Measurements from ENCODE around the gene ADK.

The ADK gene

GRCh38 chr10:74706966-74707365 is 555.9 kb downstream of the ADK start:
- no peak for ATAC-seq
- H3K4me3 Mint-ChIP-seq, result no peak overlapping the region

DNA sequence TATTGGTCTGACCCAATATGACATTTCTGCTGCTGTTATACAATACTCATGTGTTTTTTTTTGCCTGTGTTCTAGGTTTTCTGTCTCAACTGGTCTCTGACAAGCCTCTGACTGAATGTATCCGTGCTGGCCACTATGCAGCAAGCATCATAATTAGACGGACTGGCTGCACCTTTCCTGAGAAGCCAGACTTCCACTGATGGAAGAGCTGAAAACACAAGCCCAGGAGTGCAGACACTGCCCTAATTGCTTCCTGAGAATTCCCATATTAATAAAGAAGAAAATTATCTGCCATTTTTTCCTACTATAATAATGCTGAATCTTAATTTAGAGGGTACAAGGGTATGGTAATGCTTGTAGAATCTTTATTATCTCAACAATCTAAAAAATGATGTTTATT is 557.2 kb downstream of the ADK start:
- ATAC-seq (no peak), DNase-seq (no peak)
- Mint-ChIP-seq H3K36me3 (ENCODE audit: low read depth) (peaks cover 17% of the 10 kb centered on the region), H3K27ac (no peak overlapping the region), H3K9me3 (no peaks in the 10 kb centered on the region), H3K4me3 (no peak overlapping the region), H3K27me3 (no peaks in the 10 kb centered on the region), H3K4me1 (no peaks in the 10 kb centered on the region)

More at GRCh38 chr10:74706966-74707365, 555.9 kb downstream of the ADK start:
- Mint-ChIP-seq H3K36me3 (ENCODE audit: low read depth) (peaks cover 19% of the 10 kb centered on the region), H3K4me1 (no peaks in the 10 kb centered on the region), H3K9me3 (no peaks in the 10 kb centered on the region), H3K27ac (no peak overlapping the region), H3K27me3 (no peaks in the 10 kb centered on the region)
- no peak for DNase-seq

GRCh38 chr10:74718208-74718607 is 567.2 kb downstream of the ADK start:
- H3K27me3 Mint-ChIP-seq, result no peaks in the 10 kb centered on the region
- no peaks in the 10 kb centered on the region for H3K4me1 Mint-ChIP-seq
- no peak overlapping the region for H3K27ac Mint-ChIP-seq
- no peak overlapping the region for H3K4me3 Mint-ChIP-seq
- H3K9me3 Mint-ChIP-seq, result peaks cover 27% of the 10 kb centered on the region
- ATAC-seq, result no peak
- no peak for DNase-seq
- peaks cover 23% of the 10 kb centered on the region for H3K36me3 Mint-ChIP-seq (ENCODE audit: low read depth)

DNA sequence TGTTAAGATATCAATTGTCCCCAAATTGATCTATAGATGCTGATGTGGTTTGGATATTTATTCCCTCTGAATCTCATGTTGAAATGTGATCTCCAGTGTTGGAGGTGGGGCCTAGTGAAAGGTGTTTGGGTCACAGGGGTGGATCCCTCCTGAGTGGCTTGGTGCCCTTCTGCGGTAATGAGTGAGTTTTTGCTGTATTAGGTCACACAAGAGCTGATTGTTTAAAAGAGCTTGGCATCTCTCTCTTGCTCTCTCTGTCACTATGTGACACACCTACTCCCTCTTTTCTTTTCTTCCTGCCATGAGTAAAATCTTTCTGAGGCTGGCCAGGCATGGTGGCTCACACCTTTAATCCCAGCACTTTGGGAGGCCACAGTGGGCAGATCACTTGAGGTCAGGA is 577.2 kb downstream of the ADK start:
- Mint-ChIP-seq H3K27me3 (no peaks in the 10 kb centered on the region), H3K4me3 (no peak overlapping the region)

GRCh38 chr10:74730246-74730645 is 579.2 kb downstream of the ADK start:
- no peaks in the 10 kb centered on the region for H3K36me3 Mint-ChIP-seq (ENCODE audit: low read depth)
- DNase-seq, result no peak
- ATAC-seq, result no peak
- no peaks in the 10 kb centered on the region for H3K4me1 Mint-ChIP-seq
- H3K4me3 Mint-ChIP-seq, result no peak overlapping the region
- no peak overlapping the region for H3K27ac Mint-ChIP-seq
- peaks cover 5% of the 10 kb centered on the region for H3K9me3 Mint-ChIP-seq
- no peaks in the 10 kb centered on the region for H3K27me3 Mint-ChIP-seq

More for the DNA sequence above, 577.2 kb downstream of the ADK start:
- no peaks in the 10 kb centered on the region for H3K4me1 Mint-ChIP-seq
- ATAC-seq, result no peak
- peaks cover 11% of the 10 kb centered on the region for H3K9me3 Mint-ChIP-seq
- no peaks in the 10 kb centered on the region for H3K36me3 Mint-ChIP-seq (ENCODE audit: low read depth)
- H3K27ac Mint-ChIP-seq, result no peak overlapping the region
- DNase-seq, result no peak

GRCh38 chr10:74733612-74734011 is 582.6 kb downstream of the ADK start:
- no peaks in the 10 kb centered on the region for H3K36me3 Mint-ChIP-seq (ENCODE audit: low read depth)
- ATAC-seq (no peak), DNase-seq (no peak)
- no peaks in the 10 kb centered on the region for H3K27me3 Mint-ChIP-seq
- peaks cover 7% of the 10 kb centered on the region for H3K4me1 Mint-ChIP-seq
- no peak overlapping the region for H3K4me3 Mint-ChIP-seq
- H3K9me3 Mint-ChIP-seq, result peaks cover 5% of the 10 kb centered on the region
- H3K27ac Mint-ChIP-seq, result no peak overlapping the region

DNA sequence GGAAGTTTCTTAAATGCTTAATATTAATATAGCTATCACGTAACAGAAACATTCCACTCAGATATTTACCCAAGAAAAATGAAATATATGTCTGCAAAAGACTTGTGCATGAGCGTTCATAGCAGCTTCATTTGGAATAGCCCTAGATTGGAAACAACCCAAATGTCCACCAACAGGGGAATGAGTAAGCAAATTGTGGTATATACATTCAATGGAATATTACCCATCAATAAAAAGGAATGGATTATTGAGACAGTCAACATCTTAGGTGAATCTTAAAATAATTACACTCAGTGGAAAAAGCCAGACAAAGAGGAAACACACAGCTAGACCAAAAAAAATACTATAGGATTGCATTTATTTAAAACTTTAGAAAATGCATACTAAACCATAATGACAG is 585.0 kb downstream of the ADK start:
- Mint-ChIP-seq H3K36me3 (ENCODE audit: low read depth) (no peaks in the 10 kb centered on the region), H3K27me3 (no peaks in the 10 kb centered on the region), H3K4me3 (no peak overlapping the region), H3K9me3 (peaks cover 5% of the 10 kb centered on the region), H3K4me1 (peaks cover 16% of the 10 kb centered on the region), H3K27ac (no peak overlapping the region)
- no peak for DNase-seq
- no peak for ATAC-seq

- H3K9me3 Mint-ChIP-seq, result peaks cover 5% of the 10 kb centered on the region
- H3K36me3 Mint-ChIP-seq (ENCODE audit: low read depth), result no peaks in the 10 kb centered on the region
- no peak overlapping the region for H3K27ac Mint-ChIP-seq
- DNase-seq (no peak), ATAC-seq (no peak)
- peaks cover 16% of the 10 kb centered on the region for H3K4me1 Mint-ChIP-seq
- no peak overlapping the region for H3K4me3 Mint-ChIP-seq
- H3K27me3 Mint-ChIP-seq, result no peaks in the 10 kb centered on the region
These were observed 587.0 kb downstream of the ADK start for GRCh38 chr10:74738052-74738451.

DNA sequence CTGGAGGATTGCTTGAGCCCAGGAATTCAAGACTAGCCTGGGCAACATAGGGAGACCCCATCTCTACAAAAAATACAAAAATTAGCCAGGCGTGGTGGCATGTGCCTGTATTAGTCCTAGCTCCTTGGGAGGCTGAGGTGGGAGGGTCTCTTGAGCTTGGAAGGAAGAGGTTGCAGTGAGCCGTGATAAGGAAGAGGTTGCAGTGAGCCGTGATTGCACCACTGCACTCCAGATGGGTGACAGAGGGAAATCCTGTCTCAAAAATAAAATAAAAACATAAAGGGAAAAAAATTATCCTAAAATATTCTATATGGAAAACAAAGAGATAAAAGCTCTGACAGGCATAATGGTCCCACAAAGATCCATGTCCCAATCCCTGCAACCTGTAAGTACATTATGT is 587.5 kb downstream of the ADK start:
- Mint-ChIP-seq H3K27me3 (no peaks in the 10 kb centered on the region), H3K4me1 (peaks cover 16% of the 10 kb centered on the region), H3K36me3 (ENCODE audit: low read depth) (no peaks in the 10 kb centered on the region), H3K27ac (no peak overlapping the region), H3K4me3 (no peak overlapping the region), H3K9me3 (peaks cover 4% of the 10 kb centered on the region)
- no peak for ATAC-seq
- no peak for DNase-seq

DNA sequence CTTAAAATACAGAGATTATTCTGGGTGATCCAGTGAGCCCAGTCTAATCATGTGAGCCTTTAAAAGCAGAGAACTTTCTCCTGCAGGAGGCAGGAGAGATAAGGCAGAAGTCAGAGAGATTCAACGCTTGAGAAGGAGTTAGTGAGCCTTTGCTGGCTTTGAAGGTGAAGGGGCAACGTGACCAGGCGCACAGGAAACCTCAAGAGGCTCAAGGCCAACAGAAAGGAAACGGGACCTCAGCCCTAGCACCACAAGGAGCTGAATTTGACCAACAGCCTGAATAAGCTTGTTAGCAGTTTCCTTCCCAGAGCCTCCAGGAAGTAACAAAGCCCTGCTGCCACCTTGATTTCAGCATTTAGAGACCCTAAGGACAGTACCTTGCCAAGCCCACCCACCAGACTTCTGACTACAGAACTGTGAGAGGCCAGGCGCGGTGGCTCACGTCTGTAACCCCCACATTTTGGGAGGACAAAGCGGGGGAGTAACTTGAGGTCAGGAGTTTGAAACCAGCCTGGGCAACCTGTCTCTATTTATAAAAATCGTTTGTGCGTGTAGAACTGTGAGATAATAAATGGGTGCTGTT is 588.1 kb downstream of the ADK start:
- no peaks in the 10 kb centered on the region for H3K9me3 Mint-ChIP-seq
- H3K4me3 Mint-ChIP-seq, result peak overlapping the region; percentile 7
- H3K27me3 Mint-ChIP-seq, result no peaks in the 10 kb centered on the region
- peak overlapping the region; percentile 73 for H3K27ac Mint-ChIP-seq
- ATAC-seq, result peak; percentile 75
- peak; percentile 29 for DNase-seq
- H3K36me3 Mint-ChIP-seq (ENCODE audit: low read depth), result no peaks in the 10 kb centered on the region
- peaks cover 16% of the 10 kb centered on the region for H3K4me1 Mint-ChIP-seq

DNA sequence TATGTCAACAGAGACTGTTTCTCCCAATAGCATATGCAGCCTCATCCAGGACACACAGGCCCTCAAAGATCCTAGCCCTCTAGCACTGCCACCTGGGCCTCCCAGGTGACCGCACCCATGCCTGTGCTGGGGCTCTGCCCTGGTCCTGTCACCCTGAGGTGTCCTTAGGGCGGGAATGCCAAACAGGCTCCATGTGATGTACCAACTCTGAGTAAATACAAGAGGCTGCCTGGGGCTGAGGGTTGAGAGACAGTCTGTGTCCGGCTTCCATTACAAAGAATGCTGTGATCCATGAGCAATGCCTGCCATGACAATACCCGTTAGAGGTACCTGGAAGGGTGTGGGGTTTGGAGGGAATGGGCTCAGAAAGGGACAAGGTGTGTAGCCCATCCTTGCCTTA is 592.4 kb downstream of the ADK start:
- Mint-ChIP-seq H3K27ac (no peak overlapping the region), H3K4me3 (no peak overlapping the region), H3K36me3 (ENCODE audit: low read depth) (no peaks in the 10 kb centered on the region), H3K9me3 (no peaks in the 10 kb centered on the region), H3K4me1 (peaks cover 11% of the 10 kb centered on the region), H3K27me3 (no peaks in the 10 kb centered on the region)
- ATAC-seq (no peak), DNase-seq (no peak)

- no peak for DNase-seq
- Mint-ChIP-seq H3K9me3 (no peaks in the 10 kb centered on the region), H3K36me3 (ENCODE audit: low read depth) (no peaks in the 10 kb centered on the region), H3K4me1 (peaks cover 2% of the 10 kb centered on the region), H3K27ac (no peak overlapping the region), H3K4me3 (no peak overlapping the region), H3K27me3 (no peaks in the 10 kb centered on the region)
- ATAC-seq, result no peak
These were observed 594.4 kb downstream of the ADK start for GRCh38 chr10:74745449-74745848.

DNA sequence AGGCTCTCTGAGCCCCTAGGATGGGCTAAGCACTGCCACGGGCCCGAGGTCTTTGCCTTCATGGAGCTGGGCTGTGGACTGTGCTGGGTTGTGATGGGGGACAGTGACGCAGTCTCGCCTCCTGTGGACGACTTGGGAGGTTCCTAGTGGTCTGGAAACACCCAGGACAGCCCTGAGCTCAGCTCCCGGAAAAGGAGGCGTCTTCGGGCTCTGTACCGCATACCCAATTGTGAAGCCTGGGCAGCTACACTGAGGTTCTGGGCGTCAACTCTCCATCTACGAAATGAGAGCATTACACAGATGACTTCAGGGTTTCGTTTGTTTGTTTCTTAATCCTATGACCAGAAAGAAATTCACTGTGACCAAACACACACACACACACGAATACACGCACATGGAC is 595.8 kb downstream of the ADK start:
- H3K4me3 Mint-ChIP-seq, result no peak overlapping the region
- no peaks in the 10 kb centered on the region for H3K27me3 Mint-ChIP-seq
- no peaks in the 10 kb centered on the region for H3K9me3 Mint-ChIP-seq
- no peak overlapping the region for H3K27ac Mint-ChIP-seq
- H3K36me3 Mint-ChIP-seq (ENCODE audit: low read depth), result no peaks in the 10 kb centered on the region
- no peak for ATAC-seq
- H3K4me1 Mint-ChIP-seq, result peaks cover 12% of the 10 kb centered on the region
- DNase-seq, result no peak

DNA sequence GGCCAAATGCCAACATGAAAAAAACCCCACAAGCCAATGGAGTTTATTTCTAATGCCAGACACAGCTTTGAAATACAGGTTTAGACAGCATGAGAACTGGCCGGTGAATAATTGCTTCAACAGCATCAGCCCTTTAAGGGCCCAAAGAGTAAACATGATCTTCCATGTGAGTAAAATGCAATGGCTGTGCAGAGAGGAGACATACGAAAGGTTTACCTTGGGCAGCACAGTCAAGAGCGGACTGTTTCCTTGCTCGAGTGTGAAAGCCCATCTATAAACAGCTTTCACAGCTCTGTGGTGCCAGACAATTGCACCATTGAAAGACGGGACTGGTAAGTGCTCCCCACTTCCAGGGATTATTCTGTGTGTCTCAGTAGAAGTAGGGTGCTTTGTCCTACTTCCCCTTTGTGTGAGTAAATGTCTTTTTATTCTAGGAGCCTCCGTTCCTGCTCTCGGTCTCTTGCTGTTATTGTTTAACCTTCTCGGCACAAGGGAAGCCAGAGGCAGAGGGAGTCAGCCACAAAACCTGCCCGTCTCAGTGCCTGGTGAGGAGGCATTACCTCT is 597.5 kb downstream of the ADK start:
- Mint-ChIP-seq H3K36me3 (ENCODE audit: low read depth) (no peaks in the 10 kb centered on the region), H3K27me3 (no peaks in the 10 kb centered on the region), H3K9me3 (no peaks in the 10 kb centered on the region), H3K27ac (no peak overlapping the region), H3K4me1 (peaks cover 12% of the 10 kb centered on the region), H3K4me3 (no peak overlapping the region)
- no peak for DNase-seq
- ATAC-seq, result no peak

GRCh38 chr10:74750848-74751274 is 599.8 kb downstream of the ADK start:
- no peaks in the 10 kb centered on the region for H3K9me3 Mint-ChIP-seq
- ATAC-seq (peak; percentile 98), DNase-seq (peak; percentile 52)
- no peak overlapping the region for H3K27ac Mint-ChIP-seq
- H3K4me1 Mint-ChIP-seq, result peaks cover 12% of the 10 kb centered on the region
- H3K27me3 Mint-ChIP-seq, result no peaks in the 10 kb centered on the region
- no peaks in the 10 kb centered on the region for H3K36me3 Mint-ChIP-seq (ENCODE audit: low read depth)
- peak overlapping the region; percentile 2 for H3K4me3 Mint-ChIP-seq

All from activated naive CD8-positive, alpha-beta T cell treated with anti-CD3 and anti-CD28 coated beads, Interleukin-2, amount 50 U/mL, for 24 hours (primary cell).